HG03060 (cell line): ENCODE data around the gene CHID1.

ENCODE experiments used
- ATAC-seq: cut with Tn5 transposase; IDR thresholded peaks from one replicate; pipeline ENCODE4 v1.9.1; 2021; ENCODE audit warnings: low read depth, moderate number of reproducible peaks; ENCODE audit not compliant: unreplicated experiment

CHID1 gene

GRCh38 chr11:839280-839623 lies 71.4 kb downstream of the CHID1 start:
- no peak for ATAC-seq

- ATAC-seq: no peak
These were observed 72.0 kb downstream of the CHID1 start for GRCh38 chr11:838441-839279.

- ATAC-seq: no peak
These were observed 72.7 kb downstream of the CHID1 start for GRCh38 chr11:837990-838307.

GRCh38 chr11:837189-837989 lies 73.2 kb downstream of the CHID1 start:
- no peak for ATAC-seq

- no peak for ATAC-seq
These were observed 73.9 kb downstream of the CHID1 start for GRCh38 chr11:836700-837099.

- no peak for ATAC-seq
These were observed 74.3 kb downstream of the CHID1 start for GRCh38 chr11:836274-836673.

- no peak for ATAC-seq
These were observed 76.0 kb downstream of the CHID1 start for GRCh38 chr11:834371-835316.

- ATAC-seq: no peak
These were observed 76.7 kb downstream of the CHID1 start for GRCh38 chr11:833849-834311.

GRCh38 chr11:833114-833791 lies 77.4 kb downstream of the CHID1 start:
- ATAC-seq: no peak

GRCh38 chr11:832529-833113 lies 78.0 kb downstream of the CHID1 start, which contains the start of gene CD151:
CD151 (plus strand) TSS chr11:832952; CDS start chr11:836070, 3,118 bp downstream.
- no peak for ATAC-seq

GRCh38 chr11:831961-832528 lies 78.6 kb downstream of the CHID1 start:
- no peak for ATAC-seq

- no peak for ATAC-seq
These were observed 79.3 kb downstream of the CHID1 start for GRCh38 chr11:831118-831864.

GRCh38 chr11:830295-831117 lies 80.1 kb downstream of the CHID1 start:
- no peak for ATAC-seq

GRCh38 chr11:829847-830294 lies 80.7 kb downstream of the CHID1 start:
- ATAC-seq: no peak

GRCh38 chr11:829176-829846 lies 81.3 kb downstream of the CHID1 start:
- no peak for ATAC-seq

- ATAC-seq: no peak
These were observed 82.0 kb downstream of the CHID1 start for GRCh38 chr11:828506-829175.

- ATAC-seq: no peak
These were observed 82.8 kb downstream of the CHID1 start, which contains the start of gene CRACR2B for GRCh38 chr11:827897-828192. CRACR2B (plus strand) TSS chr11:827919; CDS start chr11:828608, 689 bp downstream.
